ENCODE measurements around the gene TNRC18.
"Not testable (repeated sequence)": the region's sequence is repeated elsewhere in the genome, so short reads cannot be mapped to it uniquely, and the experiment has no call there.

The TNRC18 gene

GRCh38 chr7:5348134-5349004, 75.3 kb downstream of the TNRC18 start:
- no peak for DNase-seq

GRCh38 chr7:5345671-5346070, 78.0 kb downstream of the TNRC18 start:
- no peak for DNase-seq

- DNase-seq = no peak
These were observed 78.5 kb downstream of the TNRC18 start for GRCh38 chr7:5345171-5345570.

GRCh38 chr7:5344342-5344741, 79.3 kb downstream of the TNRC18 start:
- no peak for DNase-seq

- DNase-seq = no peak
These were observed 79.8 kb downstream of the TNRC18 start for GRCh38 chr7:5343884-5344283.

- DNase-seq = no peak
These were observed 81.0 kb downstream of the TNRC18 start for GRCh38 chr7:5342631-5343030.

GRCh38 chr7:5339955-5340354, 83.7 kb downstream of the TNRC18 start:
- DNase-seq = no peak

- DNase-seq = no peak
These were observed 86.6 kb downstream of the TNRC18 start for GRCh38 chr7:5337047-5337446.

- DNase-seq = no peak
These were observed 89.0 kb downstream of the TNRC18 start for GRCh38 chr7:5334671-5335070.

- no peak for DNase-seq
These were observed 90.3 kb downstream of the TNRC18 start for GRCh38 chr7:5333121-5334045.

- DNase-seq = no peak
These were observed 91.1 kb downstream of the TNRC18 start for GRCh38 chr7:5332579-5332978.

- DNase-seq = no peak
These were observed 93.3 kb downstream of the TNRC18 start for GRCh38 chr7:5330288-5330687.

- DNase-seq = no peak
These were observed 98.7 kb downstream of the TNRC18 start for GRCh38 chr7:5324961-5325360.

GRCh38 chr7:5323800-5324781, 99.5 kb downstream of the TNRC18 start:
- DNase-seq = not testable (repeated sequence)

GRCh38 chr7:5322621-5323410, 100.8 kb downstream of the TNRC18 start:
- DNase-seq = no peak

GRCh38 chr7:5320802-5321396, 102.7 kb downstream of the TNRC18 start:
- DNase-seq = no peak

- no peak for DNase-seq
These were observed 103.2 kb downstream of the TNRC18 start for GRCh38 chr7:5320391-5320790.

- DNase-seq = not testable (repeated sequence)
These were observed 105.0 kb downstream of the TNRC18 start for GRCh38 chr7:5318613-5319012.

- DNase-seq = no peak
These were observed 107.9 kb downstream of the TNRC18 start for GRCh38 chr7:5315761-5316160.

GRCh38 chr7:5314864-5315263, 108.8 kb downstream of the TNRC18 start:
- DNase-seq = no peak

All from CD4-positive, alpha-beta T cell treated with Interleukin-1 beta for 1 hour (primary cell).